ENCODE data around the gene FAM131C.

Gene FAM131C

DNA sequence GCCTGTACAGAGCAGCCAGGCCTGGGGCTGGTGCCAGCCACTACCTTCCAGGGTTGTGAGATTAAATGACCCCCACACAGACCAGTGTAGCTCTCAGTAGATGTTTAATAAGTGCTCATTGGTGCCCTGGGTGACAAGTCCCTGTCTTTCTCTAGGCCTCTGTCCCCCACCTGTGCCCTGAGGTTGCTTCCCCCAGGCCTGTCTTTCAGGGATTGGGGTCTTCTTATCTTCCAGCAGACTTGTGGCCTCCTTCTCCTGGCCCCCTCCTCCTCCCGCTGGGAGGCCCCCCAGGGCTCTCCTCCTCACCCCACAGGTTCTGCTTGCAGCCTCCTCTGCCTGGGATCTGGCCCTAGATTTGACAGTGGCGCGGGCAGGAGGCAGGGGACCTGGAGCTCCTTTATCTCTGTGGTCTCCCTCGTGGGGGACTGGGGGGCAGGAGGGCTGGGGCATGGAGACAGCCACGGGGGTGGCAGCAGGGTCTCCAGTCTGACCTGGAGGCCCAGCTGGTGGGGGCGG, 42.1 kb upstream of the FAM131C start:
- H3K36me3 ChIP-seq (ENCODE audit: control insufficient read depth in 1 of 2, insufficient read depth in 2 of 2, low read depth in 1 of 2, low read length in 2 of 2), result no peaks in the 10 kb centered on the region
- H3K79me1 ChIP-seq (replicated peaks; ENCODE audit: low read length, poor library complexity, severe bottlenecking), result no peaks in the 10 kb centered on the region
- peak overlapping the region; percentile 69 for H2AK5ac ChIP-seq (ENCODE audit: low read length, severe bottlenecking)
- H3K4me2 ChIP-seq (ENCODE audit: low read length, poor library complexity, severe bottlenecking), result no peak overlapping the region
- H2BK5ac ChIP-seq (ENCODE audit: low read depth, low read length, poor library complexity, severe bottlenecking), result no peak overlapping the region
- WGBS, result 49% methylated on average over 5 of the region's 6 CpGs
- peaks cover 64% of the 10 kb centered on the region for H3K4me1 ChIP-seq (ENCODE audit: control insufficient read depth, insufficient read depth, low read depth, low read length)
- no peak overlapping the region for H3K14ac ChIP-seq (ENCODE audit: low read length in 2 of 2)
- H2BK120ac ChIP-seq (ENCODE audit: low read depth, low read length), result no peak overlapping the region
- H3K23ac ChIP-seq (ENCODE audit: low read length in 2 of 2), result no peak overlapping the region
- H3K27ac ChIP-seq (ENCODE audit: low read length, poor library complexity, severe bottlenecking), result no peak overlapping the region
- no peak overlapping the region for H2AFZ ChIP-seq (ENCODE audit: low read depth, low read length)
- no peak overlapping the region for H3K18ac ChIP-seq (ENCODE audit: low read depth in 1 of 2, low read length in 2 of 2)
- H3K4ac ChIP-seq (ENCODE audit: low read depth in 1 of 2, low read length in 2 of 2), result no peak overlapping the region
- no peak overlapping the region for H3K9ac ChIP-seq (ENCODE audit: low read length)
- no peak overlapping the region for H2BK15ac ChIP-seq (ENCODE audit: low read depth, poor library complexity, severe bottlenecking)
- no peak overlapping the region for H3K4me3 ChIP-seq (ENCODE audit: insufficient read depth in 1 of 2, low read depth in 1 of 2, low read length in 2 of 2)
- H3K9me3 ChIP-seq (ENCODE audit: control insufficient read depth, low read length), result no peaks in the 10 kb centered on the region
- no peak overlapping the region for H4K91ac ChIP-seq (ENCODE audit: low read length)
- H4K8ac ChIP-seq (ENCODE audit: low read length), result no peak overlapping the region
- no peak overlapping the region for H2BK12ac ChIP-seq (ENCODE audit: low read length in 2 of 2)
- DNase-seq, result no peak
- H3K27me3 ChIP-seq (ENCODE audit: control insufficient read depth in 1 of 2, insufficient read depth in 1 of 2, low read length in 2 of 2), result peaks cover 0 to 67% of the 10 kb centered on the region in 2 experiments

DNA sequence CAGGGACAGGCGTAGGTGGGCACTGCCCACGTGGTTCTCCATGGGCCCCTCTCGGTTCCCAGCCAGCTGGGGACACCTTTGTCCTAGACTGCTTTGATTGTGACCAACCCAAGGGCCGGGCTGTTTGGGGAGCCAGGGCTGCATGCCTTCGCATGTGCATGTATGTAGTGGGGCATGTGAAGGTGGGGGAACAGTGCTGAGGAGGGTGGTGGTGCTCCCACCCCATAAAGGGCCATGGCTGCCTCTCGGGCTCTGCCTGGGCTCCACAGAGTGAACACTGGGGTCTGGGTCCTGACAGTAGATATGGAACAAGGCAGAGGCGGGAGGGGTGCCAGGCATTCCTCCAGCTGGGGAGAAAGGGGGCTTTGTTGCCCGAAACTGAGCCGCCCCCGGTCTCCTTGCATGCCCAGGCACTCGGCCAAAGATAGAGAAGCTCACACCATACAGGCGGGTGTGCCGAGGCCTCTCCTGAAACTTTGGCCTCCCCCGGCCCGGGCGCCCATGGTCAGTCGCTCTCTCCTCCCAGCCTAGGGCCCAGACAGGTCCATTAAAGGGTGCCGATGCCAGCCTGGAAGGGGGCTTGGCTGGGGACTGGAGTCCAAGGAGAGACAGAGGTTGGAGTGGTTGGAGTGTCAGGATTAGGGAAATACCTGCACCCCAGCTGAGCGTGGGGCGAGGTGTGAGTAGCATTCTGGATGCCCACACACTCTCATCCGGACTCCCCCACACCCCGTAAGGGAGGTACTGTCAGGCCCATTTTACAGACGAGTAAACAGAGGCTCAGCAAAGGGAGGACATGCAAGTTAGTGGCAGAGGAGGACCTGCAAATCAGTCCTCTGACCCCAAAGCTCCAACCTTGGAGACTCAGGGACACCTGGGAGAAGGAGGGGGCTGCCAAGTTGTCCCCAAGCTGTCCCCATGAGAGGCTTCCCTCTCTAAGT, 41.3 kb upstream of the FAM131C start:
- Histone ChIP-seq H3K9me3 (ENCODE audit: control insufficient read depth, low read length) (no peaks in the 10 kb centered on the region), H3K14ac (ENCODE audit: low read length in 2 of 2) (no peak overlapping the region), H3K4me3 (ENCODE audit: insufficient read depth in 1 of 2, low read depth in 1 of 2, low read length in 2 of 2) (no peak overlapping the region), H2BK15ac (ENCODE audit: low read depth, poor library complexity, severe bottlenecking) (no peak overlapping the region), H2BK12ac (ENCODE audit: low read length in 2 of 2) (no peak overlapping the region), H3K4me1 (ENCODE audit: control insufficient read depth, insufficient read depth, low read depth, low read length) (peaks cover 61% of the 10 kb centered on the region), H4K8ac (ENCODE audit: low read length) (no peak overlapping the region), H3K18ac (ENCODE audit: low read depth in 1 of 2, low read length in 2 of 2) (no peak overlapping the region), H3K79me1 (replicated peaks; ENCODE audit: low read length, poor library complexity, severe bottlenecking) (no peaks in the 10 kb centered on the region), H2BK5ac (ENCODE audit: low read depth, low read length, poor library complexity, severe bottlenecking) (no peak overlapping the region), H3K23ac (ENCODE audit: low read length in 2 of 2) (no peak overlapping the region), H2AK5ac (ENCODE audit: low read length, severe bottlenecking) (peak overlapping the region; percentile 77), H3K27me3 (ENCODE audit: control insufficient read depth in 1 of 2, insufficient read depth in 1 of 2, low read length in 2 of 2) (peaks cover 0 to 68% of the 10 kb centered on the region in 2 experiments), H3K4ac (ENCODE audit: low read depth in 1 of 2, low read length in 2 of 2) (no peak overlapping the region), H4K91ac (ENCODE audit: low read length) (no peak overlapping the region), H3K27ac (ENCODE audit: low read length, poor library complexity, severe bottlenecking) (no peak overlapping the region), H3K9ac (ENCODE audit: low read length) (no peak overlapping the region), H2AFZ (ENCODE audit: low read depth, low read length) (no peak overlapping the region), H3K36me3 (ENCODE audit: control insufficient read depth in 1 of 2, insufficient read depth in 2 of 2, low read depth in 1 of 2, low read length in 2 of 2) (no peaks in the 10 kb centered on the region), H3K4me2 (ENCODE audit: low read length, poor library complexity, severe bottlenecking) (no peak overlapping the region), H2BK120ac (ENCODE audit: low read depth, low read length) (no peak overlapping the region)
- 92% methylated on average over 23 of the region's 23 CpGs for WGBS
- no peak for DNase-seq

DNA sequence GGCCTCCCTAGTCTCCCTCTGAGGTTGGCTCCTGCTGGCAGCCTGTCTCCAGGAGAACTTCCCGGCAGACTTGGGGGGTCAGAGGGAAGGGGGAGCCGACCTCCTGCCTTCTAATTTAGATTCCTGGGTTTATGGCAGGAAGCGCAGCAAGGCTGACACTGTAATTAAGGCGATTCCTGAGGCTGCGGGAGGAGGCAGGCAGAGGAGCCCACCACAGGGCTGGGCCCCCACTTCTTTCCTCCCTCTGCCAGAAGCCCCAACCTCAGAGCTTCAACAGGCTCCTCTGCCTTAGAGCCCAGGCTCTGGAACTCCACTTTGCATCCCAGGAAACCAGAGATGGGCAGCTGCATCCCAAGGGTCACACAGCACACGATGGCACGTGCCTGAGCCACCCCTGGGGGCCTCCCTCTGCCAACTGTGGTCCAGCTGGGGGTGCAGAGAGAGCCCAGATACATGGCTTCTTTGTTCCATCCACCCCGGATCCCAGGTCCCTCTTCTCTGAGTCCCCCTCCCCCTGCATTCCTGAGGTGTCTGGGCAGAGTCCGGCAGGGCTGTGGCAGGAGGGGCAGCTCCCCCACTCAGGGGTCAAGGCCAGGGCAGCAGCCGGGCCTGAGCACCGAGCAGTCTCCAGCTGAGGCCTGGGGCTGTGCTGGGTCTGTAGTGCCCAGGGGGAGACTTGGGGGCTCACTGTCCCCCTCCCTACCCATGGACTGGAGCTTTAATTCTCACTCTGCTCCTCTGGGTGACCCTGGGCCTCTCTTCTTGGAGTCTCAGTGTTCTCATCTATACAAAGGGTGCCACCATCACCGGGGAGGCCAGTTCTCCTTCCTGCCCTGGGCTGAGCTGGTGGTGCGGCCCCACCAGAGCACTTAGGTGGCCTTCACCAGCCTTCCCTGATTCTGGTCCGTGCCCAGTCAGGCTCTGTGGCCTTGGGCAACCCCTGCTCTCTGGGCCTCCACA, 39.4 kb upstream of the FAM131C start:
- peak overlapping the region in 1 of 2 experiments; percentile 76 for H3K14ac ChIP-seq (ENCODE audit: low read length in 2 of 2)
- H3K4me2 ChIP-seq (ENCODE audit: low read length, poor library complexity, severe bottlenecking), result peak overlapping the region; percentile 8
- peak overlapping the region; percentile 51 for H3K9ac ChIP-seq (ENCODE audit: low read length)
- H3K4me1 ChIP-seq (ENCODE audit: control insufficient read depth, insufficient read depth, low read depth, low read length), result peaks cover 46% of the 10 kb centered on the region
- H2BK15ac ChIP-seq (ENCODE audit: low read depth, poor library complexity, severe bottlenecking), result no peak overlapping the region
- H2AFZ ChIP-seq (ENCODE audit: low read depth, low read length), result no peak overlapping the region
- H3K23ac ChIP-seq (ENCODE audit: low read length in 2 of 2), result no peak overlapping the region
- no peak overlapping the region for H2BK5ac ChIP-seq (ENCODE audit: low read depth, low read length, poor library complexity, severe bottlenecking)
- WGBS, result 39% methylated on average over 11 of the region's 14 CpGs
- H3K27ac ChIP-seq (ENCODE audit: low read length, poor library complexity, severe bottlenecking), result peak overlapping the region; percentile 71
- H2BK12ac ChIP-seq (ENCODE audit: low read length in 2 of 2), result peak overlapping the region; percentile 28 to 45
- H3K27me3 ChIP-seq (ENCODE audit: control insufficient read depth in 1 of 2, insufficient read depth in 1 of 2, low read length in 2 of 2), result peaks cover 0 to 56% of the 10 kb centered on the region in 2 experiments
- H3K4me3 ChIP-seq (ENCODE audit: insufficient read depth in 1 of 2, low read depth in 1 of 2, low read length in 2 of 2), result no peak overlapping the region
- peak overlapping the region; percentile 56 for H2BK120ac ChIP-seq (ENCODE audit: low read depth, low read length)
- H3K18ac ChIP-seq (ENCODE audit: low read depth in 1 of 2, low read length in 2 of 2), result peak overlapping the region; percentile 57 to 58
- peaks cover 8% of the 10 kb centered on the region for H3K9me3 ChIP-seq (ENCODE audit: control insufficient read depth, low read length)
- H2AK5ac ChIP-seq (ENCODE audit: low read length, severe bottlenecking), result peak overlapping the region; percentile 69
- DNase-seq, result peak; percentile 31
- no peak overlapping the region for H3K4ac ChIP-seq (ENCODE audit: low read depth in 1 of 2, low read length in 2 of 2)
- H4K91ac ChIP-seq (ENCODE audit: low read length), result peak overlapping the region; percentile 34
- H3K79me1 ChIP-seq (replicated peaks; ENCODE audit: low read length, poor library complexity, severe bottlenecking), result no peaks in the 10 kb centered on the region
- H3K36me3 ChIP-seq (ENCODE audit: control insufficient read depth in 1 of 2, insufficient read depth in 2 of 2, low read depth in 1 of 2, low read length in 2 of 2), result no peaks in the 10 kb centered on the region
- peak overlapping the region; percentile 79 for H4K8ac ChIP-seq (ENCODE audit: low read length)
